ENCODE data around the gene FMN2.
"Not testable (repeated sequence)": the region's sequence is repeated elsewhere in the genome, so short reads cannot be mapped to it uniquely, and the experiment has no call there.

Gene FMN2

DNA sequence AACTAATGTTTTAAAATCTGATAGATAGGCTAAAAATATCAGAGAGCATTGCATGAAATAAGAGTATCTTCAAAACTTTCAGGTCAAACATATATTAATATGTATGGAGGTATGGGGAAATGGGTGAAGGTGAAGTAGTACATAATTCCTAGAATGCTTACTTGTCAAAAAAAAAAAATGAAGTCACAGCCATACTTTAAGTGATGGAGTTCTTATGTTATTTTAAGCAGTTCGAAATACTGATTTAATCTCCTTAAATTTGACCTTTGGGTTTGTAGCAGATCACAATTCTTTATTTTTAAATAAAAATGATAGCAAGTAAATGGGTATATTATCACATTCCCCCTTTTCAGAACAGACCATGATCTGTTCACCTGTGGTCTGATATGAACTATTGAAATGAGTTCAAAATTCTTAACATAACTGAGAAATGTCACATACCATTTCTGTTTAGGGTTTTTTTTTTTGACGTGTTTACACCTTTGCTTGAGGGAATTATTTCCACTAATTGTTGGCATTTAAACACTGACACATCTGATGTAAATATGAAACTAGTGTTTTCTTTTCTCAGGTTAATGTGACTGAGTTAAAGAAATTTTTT lies 300.1 kb downstream of the FMN2 start:
- DNase-seq, result no peak

DNA sequence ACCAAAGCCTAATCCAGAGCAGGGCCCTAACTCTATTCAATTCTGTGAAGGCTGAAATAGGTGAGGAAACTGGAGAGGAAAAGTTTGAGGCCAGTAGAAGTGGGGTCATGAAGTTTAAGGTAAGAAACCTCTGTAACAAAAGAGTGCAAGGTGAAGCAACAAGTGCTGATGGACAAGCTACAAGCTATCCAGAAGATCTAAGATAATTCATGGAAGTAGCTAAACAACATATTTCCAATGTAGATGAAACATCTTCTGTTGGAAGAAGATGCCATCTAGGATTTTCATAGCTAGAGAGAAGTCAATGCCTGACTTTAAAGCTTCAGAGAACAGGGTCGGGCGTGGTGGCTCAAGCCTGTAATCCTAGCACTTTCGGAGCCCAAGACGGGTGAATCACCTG lies 302.7 kb downstream of the FMN2 start:
- no peak for DNase-seq

DNA sequence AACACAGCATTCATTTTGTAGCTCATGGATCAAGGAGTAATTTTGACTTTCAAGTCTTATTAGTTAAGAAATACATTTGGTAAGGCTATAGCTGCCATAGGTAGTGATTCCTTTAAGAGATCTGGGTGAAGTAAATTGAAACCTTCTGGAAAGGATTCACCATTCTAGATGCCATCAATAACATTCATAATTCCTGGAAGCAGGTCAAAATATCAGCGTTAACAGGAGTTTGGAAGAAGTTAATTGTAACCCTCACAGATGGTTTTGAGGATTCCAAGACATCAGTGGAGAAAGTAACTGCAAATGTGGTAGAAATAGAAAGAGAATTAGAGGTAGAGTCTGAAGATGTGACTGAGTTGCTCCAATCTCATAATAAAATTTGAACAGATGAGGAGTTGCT lies 303.7 kb downstream of the FMN2 start:
- no peak for DNase-seq

DNA sequence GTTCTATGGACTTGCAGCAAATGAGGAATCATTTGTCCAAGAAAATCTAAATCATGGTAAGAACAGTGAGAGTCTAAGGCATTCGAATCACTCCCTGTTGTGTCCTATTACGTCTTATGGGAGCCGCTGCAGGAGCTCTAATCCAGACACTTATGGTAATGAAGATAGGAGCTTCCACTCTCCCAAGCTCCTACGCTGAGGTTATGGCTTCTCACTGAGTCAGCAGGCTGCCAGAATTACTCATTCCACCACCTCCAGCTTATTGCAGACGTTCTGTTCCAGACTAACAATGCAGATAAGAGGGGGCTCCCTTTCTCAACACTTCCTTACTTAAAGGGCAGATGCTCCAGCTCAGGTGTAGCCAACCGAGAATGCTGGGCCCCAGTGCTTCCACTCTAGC lies 307.7 kb downstream of the FMN2 start:
- DNase-seq, result no peak

DNA sequence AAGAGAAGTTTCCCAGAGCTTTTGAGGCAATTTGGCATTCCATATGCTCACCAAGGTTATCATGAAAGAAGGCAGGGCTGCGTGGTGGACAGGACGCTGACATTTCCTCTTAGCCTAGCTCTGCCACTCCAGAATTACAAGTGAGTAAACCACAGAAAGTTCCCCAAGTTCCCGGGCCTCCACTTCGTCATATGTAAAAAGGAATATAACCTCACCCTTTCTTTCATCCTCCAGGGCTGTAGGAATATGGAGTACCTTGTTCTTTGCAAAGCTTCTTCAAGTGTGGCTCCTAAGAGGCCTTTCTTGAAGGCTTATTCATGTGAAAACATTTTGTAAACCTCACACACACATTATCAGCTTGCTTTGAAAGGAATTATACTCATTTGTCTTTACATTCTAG lies 310.0 kb downstream of the FMN2 start:
- no peak for DNase-seq

DNA sequence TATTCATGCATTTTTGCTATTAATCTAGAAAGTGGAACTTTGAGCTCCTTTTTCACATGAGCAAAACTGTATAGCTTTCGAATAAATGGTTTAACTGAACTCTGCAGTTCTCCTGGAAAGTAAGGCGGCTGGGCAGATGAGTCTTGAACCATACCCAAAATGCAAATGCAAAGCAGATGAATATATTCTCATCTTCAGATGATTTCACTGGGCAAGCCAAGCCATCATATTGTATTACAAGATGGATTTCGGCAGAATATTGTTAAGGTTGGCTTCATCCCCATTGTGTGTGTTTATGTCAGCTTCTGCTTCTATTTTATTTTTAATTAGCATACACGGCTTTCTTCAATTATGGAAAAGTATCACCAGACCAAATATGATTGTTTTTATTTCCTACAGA lies 310.6 kb downstream of the FMN2 start:
- no peak for DNase-seq

DNA sequence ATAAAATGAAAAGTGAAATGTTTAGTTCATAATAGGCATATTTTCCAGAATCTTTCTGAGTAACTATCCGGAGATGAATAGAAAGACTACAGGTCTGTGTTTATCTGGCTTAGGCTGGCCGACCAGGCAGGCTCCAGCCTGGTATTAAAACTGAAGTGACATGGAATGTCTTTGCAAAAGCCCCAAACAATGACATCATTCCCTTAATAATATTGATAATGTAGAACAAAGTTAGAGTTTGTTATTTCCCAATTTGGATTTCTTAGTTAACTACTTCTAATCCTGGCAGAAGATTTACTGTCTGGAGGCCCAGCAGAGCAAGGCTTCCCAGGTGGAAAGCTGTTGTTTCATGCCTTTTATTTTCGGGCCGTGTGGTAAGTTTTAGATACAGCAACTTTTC lies 312.6 kb downstream of the FMN2 start:
- no peak for DNase-seq

DNA sequence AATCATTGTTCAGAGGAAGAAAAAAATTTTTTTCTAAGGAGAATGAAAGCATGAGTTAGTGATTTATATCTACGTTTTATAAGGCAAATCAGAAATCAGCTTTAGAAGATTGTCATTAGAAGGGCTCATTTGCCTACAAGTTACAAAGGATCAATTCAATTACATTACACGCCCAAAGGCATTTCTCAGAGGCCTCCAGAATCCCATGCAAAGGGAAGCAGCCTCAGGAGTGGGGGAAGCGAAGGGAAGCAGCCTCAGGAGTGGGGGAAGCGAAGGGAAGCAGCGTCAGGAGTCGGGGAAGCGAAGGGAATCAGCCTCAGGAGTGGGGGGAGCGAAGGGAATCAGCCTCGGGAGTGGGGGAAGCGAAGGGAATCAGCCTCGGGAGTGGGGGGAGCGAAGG lies 314.1 kb downstream of the FMN2 start:
- DNase-seq, result no peak

DNA sequence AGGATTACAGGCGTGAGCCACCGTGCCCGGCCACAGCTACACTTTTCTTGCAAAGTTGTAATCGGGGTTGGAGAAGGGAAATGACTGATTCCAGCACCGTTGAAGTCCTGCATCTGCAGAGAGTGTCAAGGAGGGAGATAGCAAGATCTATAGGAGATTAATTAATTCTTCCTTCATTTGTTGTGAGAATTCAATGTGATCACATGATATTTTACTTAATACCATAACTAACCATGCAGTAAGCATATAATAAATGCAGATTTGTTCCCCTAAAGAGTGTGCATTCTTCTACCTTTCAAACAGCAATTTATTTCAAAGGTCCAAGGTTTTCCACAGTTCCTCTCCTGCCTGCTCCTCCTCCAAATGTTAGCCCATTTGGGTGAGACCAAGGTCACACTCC lies 315.7 kb downstream of the FMN2 start:
- DNase-seq, result no peak

DNA sequence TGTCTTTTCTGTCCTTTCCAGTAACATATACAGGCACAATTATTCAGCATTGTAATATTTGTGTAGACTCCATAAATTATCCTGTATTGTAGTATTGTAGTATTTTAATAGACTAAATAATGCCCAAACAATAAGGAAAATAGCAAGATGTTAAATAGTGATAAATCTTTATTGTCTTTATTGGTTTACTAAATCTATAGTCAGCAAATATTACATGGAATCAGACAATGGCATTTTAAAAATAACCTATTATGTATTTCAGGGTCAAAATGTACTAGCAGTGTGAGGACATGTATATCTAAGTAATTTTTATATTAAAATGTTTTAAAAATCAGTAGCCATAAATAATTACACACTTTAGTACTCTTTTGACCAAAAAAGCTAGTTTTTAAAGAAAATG lies 317.9 kb downstream of the FMN2 start:
- DNase-seq, result no peak

DNA sequence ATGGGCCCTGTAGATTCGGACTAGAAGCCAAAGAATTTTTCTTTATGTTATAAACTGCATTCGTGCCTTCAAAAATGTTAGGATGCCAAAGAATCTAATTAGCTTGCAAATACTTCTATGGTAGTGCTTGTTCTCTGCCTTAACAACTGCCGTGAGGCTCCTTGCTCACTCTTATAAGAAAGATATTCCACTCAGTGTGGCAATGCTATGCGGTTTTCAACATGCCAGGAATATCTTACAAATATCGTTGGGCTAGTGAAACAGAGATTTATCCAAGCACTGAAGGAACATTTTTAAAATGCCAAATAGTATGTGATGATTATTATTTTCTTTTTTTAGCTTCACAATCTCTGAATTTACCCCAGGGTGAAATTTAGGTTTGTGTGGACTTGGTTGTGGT lies 322.0 kb downstream of the FMN2 start:
- DNase-seq, result no peak

DNA sequence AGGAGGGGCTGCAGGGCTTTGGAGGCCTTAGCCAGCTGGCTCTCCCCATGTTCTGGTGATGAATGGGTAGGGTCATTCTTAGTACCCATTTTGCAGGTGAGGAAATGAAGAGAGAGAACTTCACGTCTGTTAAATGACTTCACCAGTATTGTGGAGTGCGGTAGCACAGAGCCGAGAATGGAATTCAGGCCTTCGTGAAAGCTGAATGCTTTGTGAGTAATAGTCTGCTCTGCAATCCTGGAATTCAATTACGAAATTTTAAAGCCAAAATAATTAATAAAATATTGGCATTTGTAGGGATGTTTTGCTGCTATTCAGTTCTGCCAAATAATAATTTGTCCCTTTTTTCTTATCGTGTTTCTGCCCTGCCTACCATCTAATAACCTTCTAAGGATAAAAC lies 322.6 kb downstream of the FMN2 start:
- no peak for DNase-seq

DNA sequence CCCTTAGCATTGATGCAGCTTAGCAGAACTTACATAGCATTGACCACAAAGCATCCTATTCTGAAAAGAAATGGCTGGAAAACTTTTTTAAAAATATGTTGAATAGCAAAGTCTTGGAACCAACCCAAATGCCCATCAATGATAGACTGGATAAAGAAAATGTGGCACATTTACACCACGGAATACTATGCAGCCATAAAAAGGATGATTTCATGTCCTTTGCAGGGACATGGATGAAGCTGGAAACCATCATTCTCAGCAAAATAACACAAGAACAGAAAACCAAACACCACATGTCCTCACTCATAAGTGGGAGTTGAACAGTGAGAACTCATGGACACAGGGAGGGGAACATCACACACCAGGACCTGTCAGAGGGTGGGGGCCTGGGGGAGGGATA lies 323.3 kb downstream of the FMN2 start:
- DNase-seq, result not testable (repeated sequence)

DNA sequence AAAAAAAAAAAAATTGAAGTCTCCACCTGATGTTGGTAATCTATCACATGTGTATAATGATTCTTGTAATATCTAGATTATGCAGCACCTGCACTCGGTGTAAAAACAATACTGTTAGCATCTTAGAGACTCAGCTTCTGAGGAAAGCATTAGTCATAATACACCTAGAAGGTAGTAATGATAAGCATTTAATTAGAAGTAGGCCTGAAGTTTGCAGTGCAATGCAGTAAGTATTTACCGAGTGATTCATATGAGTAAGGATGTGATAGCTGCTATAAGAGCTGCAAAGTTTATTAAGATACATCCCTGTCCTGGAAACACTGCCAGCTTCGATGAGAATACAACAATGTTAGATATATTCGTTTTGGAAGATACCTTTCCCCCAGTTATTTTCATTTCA lies 323.8 kb downstream of the FMN2 start:
- no peak for DNase-seq

DNA sequence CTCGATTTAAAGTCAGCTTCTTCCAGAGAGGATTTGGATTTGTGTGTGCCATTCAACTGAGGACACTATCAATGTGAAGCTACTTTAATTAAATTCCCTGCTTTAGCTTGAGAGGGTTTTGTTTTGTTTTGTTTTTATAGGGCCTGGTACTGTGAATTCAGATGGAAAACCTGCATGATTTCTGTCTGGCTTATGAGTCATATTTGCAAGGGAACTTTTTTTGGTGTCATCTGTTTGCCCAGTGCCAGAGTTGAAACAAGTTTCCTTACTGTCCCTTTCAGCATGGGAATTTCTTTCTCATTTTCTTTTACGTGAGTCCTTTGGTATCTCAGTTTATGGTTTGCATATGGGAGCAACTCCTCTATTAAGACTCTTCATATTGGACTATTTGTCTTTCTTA lies 325.6 kb downstream of the FMN2 start:
- DNase-seq, result no peak

DNA sequence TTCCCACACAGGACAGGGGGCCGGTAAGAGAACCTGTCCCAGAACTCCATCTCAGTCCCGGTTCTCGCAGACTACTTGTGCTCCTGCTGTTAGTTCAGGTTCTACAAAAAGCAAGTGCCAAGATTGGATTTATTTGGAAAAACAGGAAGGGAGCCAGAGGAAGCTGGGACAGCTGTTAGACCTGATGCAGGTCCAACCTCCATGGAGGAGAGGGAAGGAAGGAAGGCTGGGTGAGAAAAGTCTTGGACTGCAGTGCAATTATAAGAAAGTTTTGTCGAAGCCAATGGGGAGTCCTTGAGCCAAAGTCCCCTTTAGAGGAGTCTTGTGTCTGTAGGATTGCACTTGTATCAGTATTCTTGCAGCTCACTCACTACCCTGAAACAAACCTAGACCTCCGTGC lies 329.1 kb downstream of the FMN2 start:
- no peak for DNase-seq

DNA sequence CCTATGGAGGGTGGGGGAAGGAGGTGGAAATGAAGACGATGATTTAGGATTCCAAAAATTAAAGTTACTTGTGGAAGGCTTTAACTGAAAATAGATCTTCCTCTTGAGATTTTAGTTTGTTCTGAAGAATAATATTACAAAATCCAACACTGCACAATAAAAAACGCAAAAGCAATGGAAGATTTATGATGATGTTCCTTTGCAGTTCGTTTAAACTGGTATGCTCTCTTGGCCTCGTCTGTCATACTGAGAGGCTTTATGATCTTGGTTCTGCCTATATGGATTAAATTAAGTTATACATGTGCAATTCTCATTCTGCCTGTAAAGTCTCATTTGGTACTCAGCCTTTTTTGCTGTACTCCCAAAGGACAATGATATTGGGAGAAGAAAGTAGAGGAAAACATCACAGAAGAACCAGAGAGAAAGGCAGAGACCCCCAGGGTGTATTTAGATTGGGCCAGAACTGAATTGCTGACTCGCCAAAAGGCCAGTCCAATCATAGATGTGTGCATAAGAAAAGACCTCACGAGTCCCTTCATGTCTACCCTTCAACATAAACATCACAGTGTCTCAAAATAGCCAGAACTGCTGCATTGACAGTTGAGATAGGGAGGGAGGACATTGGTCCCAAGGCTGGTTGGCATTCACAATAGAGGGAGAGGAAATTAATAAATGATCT lies 331.7 kb downstream of the FMN2 start:
- DNase-seq, result no peak

DNA sequence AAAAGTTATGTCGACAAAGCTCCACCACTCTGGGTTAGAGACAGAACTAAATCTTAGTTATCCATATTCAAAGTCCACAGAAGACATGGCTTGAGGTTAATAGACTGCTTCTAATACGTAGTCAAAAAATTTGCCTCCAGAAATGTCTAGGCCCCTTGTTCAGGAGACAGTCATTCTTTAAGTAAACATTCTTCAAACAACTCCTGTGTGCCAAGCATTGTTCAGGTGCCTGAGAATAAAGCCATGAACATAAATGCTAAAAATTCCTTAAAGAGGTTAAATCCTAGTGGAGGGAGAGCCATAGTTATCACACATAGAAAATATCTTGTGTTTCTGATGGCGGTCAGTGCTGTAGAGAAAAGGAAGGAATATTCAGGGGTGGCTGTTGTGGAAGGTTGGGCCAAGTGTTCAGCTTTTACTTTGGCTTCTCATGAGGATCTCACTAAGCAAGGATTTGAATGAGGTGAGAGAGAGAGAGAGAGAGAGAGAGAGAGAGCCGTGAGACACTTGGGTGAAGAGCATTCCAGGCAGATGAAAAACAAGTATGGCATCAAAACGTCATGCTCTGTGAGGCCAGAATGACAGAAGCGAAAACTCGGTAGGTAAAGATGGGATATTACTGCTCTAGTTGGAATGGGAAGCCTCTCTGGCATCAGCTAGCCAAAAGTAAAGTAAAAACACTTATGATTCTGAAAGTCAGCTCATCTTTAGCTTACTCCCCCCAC lies 333.2 kb downstream of the FMN2 start:
- no peak for DNase-seq

DNA sequence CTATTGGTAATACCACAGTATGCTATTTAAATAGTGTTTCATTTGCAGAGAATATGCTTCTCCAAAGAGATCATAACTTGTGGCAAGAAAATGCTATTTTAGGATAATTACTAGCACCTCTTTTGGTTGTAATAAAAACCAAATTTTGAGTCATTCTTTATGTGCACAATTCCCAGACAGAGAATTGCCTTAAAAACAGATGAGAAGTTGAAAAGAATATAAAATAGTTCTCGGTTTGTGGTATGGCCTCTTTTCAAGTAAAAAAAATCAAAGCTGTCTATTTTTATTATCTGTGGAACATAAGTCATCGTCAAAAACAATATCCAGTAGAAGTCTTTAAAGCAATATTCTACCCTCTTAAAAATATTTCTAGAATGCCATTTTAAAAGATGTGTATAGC lies 334.4 kb downstream of the FMN2 start:
- no peak for DNase-seq

DNA sequence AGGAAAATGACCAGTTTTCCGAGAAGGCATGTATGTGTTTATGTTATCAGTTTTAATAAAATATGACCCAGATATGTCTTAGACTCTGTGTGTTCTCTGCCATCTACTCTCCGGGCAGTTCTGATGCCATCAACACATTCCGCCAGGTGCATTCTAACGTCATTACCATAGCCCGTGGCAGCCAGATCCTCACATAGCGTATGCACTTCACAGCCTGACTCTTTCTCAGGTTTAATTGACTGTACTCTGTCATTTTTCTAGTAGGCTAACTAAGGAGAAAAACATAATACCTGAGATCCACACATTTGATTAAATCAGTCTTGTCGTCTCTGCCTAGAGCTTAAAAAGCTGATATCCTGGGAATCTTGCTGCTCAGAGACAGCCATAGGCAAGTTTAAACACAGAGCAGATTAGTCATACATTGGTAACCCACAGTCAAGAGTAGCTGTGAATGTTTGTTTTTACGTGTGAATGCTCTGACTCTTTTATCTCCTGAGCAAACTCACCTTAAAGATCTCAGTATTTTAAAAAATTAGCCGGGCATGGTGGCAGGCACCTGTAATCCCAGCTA lies 344.4 kb downstream of the FMN2 start:
- no peak for DNase-seq

DNA sequence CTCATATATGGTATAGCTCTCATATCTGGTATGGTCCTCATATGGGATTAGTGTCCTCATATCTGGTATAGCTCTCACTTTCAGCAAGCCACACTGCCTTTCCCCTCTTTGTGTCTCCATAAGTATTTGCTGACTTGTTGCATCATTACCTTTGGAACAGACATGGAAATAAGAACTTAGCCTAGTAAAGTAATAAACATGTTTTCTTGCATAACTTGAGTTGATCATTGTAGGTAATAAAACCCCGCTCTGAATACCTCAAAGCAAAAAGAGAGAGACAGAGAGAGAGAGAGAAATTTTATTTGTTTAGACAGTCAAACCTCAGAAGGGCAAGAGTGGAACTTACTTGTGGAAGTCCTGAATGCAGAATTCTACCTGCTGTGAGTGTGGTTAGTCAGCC lies 350.0 kb downstream of the FMN2 start:
- no peak for DNase-seq

DNA sequence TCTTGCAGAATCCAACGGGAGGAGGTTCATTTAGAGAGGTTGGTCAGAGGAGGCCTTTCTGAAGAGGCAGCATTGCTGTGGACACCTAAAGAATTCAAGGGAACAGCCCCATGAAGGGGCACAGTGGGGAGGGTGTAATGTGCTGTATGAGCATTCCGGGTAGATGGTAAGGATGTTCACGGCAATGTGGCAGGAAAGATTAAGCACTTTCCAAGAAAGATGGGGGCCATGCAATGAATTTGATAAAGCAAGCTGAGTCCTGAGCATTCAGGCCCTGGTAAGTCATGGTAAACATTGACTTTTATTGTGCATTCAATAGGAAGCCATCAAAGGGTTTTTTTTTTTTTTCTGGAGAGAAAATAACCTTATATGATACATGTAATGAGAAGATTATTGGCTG lies 353.7 kb downstream of the FMN2 start:
- DNase-seq, result no peak

DNA sequence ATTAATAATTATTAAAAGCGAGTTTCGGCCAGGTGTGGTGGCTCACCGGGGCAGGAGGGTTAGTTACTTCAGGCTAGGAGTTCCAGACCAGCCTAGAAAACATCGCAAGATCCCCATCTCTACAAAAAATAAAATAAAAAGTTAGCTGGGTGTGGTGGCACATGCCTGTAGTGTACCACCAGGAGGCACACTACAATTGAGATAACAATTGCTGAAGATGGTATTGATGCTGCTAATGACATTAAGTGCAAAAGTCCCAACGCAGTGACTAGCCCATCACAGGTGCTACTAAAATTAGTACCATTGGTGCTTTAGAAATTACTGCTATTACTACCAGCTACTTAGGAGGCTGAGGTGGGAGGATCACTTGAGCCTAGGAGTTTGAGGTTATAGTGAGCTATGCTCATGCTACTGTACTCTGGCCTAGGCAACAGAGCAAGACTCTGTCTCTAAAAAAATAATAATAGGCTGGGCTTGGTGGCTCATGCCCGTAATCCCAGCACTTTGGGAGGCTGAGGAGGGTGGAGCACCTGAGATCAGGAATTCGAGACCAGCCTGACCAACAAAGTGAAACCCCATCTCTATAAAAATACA lies 363.6 kb downstream of the FMN2 start:
- no peak for DNase-seq

DNA sequence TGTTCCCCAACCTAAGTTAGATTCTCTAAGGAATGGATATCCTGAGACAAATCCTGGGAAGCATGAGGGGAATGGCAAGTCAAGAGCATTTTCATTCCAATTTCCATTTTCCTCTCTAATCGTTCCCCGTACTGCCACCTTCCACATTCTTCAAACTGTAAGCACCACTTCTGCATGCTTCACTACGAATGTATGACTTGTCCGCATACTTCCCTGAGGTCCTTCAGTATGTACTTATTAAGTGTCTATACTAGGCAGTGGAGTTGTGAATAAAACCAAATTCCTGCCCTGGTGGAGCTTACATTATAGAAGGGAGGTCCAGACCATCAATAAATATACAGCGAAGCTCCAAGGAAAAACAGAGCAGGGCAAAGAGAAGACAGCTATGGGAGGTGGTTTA lies 365.5 kb downstream of the FMN2 start:
- DNase-seq, result no peak

All from NCI-H1092 (cell line).